A673 (cell line): ENCODE results near the gene SCYGR4.

ENCODE experiments used
- EZH2 ChIP-seq: fragments of 200-600 bp; sonication (generic); IDR thresholded peaks from 2 replicates; pipeline ENCODE4 v1.6.1; 2017; ENCODE audit warnings: borderline replicate concordance, low read depth, mild to moderate bottlenecking, mixed read lengths, antibody characterized with exemption, low read length; ENCODE audit not compliant: poor library complexity, severe bottlenecking
- TF ChIP-seq, protein P1 (sequence below): fragments of 300-800, 200-600 bp; sonication (generic); conservative IDR thresholded peaks from 2 replicates; pipeline ENCODE4 v1.5.1; 2017; ENCODE audit warnings: low read depth, mild to moderate bottlenecking, antibody characterized with exemption, low read length, moderate library complexity, mixed read lengths

GRCh38 chr2:227614740-227615139, 2.6 kb upstream of the SCYGR4 start, which contains the start of gene SCYGR3:
- TF ChIP-seq, protein P1, sequence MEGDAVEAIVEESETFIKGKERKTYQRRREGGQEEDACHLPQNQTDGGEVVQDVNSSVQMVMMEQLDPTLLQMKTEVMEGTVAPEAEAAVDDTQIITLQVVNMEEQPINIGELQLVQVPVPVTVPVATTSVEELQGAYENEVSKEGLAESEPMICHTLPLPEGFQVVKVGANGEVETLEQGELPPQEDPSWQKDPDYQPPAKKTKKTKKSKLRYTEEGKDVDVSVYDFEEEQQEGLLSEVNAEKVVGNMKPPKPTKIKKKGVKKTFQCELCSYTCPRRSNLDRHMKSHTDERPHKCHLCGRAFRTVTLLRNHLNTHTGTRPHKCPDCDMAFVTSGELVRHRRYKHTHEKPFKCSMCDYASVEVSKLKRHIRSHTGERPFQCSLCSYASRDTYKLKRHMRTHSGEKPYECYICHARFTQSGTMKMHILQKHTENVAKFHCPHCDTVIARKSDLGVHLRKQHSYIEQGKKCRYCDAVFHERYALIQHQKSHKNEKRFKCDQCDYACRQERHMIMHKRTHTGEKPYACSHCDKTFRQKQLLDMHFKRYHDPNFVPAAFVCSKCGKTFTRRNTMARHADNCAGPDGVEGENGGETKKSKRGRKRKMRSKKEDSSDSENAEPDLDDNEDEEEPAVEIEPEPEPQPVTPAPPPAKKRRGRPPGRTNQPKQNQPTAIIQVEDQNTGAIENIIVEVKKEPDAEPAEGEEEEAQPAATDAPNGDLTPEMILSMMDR: no peak
- TF ChIP-seq EZH2: no peak
